Colon (tissue), 2 donors: ENCODE data around the gene APBA1.

Experiments
- FAIRE-seq: peaks from 2 replicates; lab custom pipeline; 2012; peaks lifted over from hg19 to GRCh38; lab: Jason Lieb, UNC
- donor health status: control.
- donor health status: control.

Gene APBA1

GRCh38 chr9:69671879-69672595 lies at the start of gene APBA1:
TSS of gene APBA1 (minus strand) at chr9:69672371.
- FAIRE-seq = no peak

- FAIRE-seq = no peak
These were observed 47.8 kb upstream of the APBA1 start for GRCh38 chr9:69719983-69720382.

GRCh38 chr9:69719367-69719766 lies 47.2 kb upstream of the APBA1 start:
- no peak for FAIRE-seq

- FAIRE-seq = no peak
These were observed 46.0 kb upstream of the APBA1 start for GRCh38 chr9:69718218-69718617.

GRCh38 chr9:69715825-69716224 lies 43.7 kb upstream of the APBA1 start:
- no peak for FAIRE-seq

- FAIRE-seq = no peak
These were observed 42.9 kb upstream of the APBA1 start for GRCh38 chr9:69715096-69715495.

GRCh38 chr9:69697475-69697874 lies 25.3 kb upstream of the APBA1 start:
- no peak for FAIRE-seq

- FAIRE-seq = no peak
These were observed 24.6 kb upstream of the APBA1 start for GRCh38 chr9:69696802-69697201.

GRCh38 chr9:69689991-69690538 lies 17.9 kb upstream of the APBA1 start:
- FAIRE-seq = no peak

- no peak for FAIRE-seq
These were observed 11.8 kb upstream of the APBA1 start for GRCh38 chr9:69683927-69684326.

GRCh38 chr9:69678843-69679538 lies 6.8 kb upstream of the APBA1 start:
- no peak for FAIRE-seq

- FAIRE-seq = no peak
These were observed 5.8 kb upstream of the APBA1 start for GRCh38 chr9:69677931-69678330.

GRCh38 chr9:69675563-69675962 lies 3.4 kb upstream of the APBA1 start:
- no peak for FAIRE-seq

GRCh38 chr9:69674716-69675438 lies 2.7 kb upstream of the APBA1 start:
- no peak for FAIRE-seq

- no peak for FAIRE-seq
These were observed 2.0 kb upstream of the APBA1 start for GRCh38 chr9:69674112-69674685.

GRCh38 chr9:69673311-69673640 lies 1.1 kb upstream of the APBA1 start:
- FAIRE-seq = no peak

- FAIRE-seq = no peak
These were observed 582 bp upstream of the APBA1 start for GRCh38 chr9:69672596-69673310.

GRCh38 chr9:69671311-69671878 lies 776 bp downstream of the APBA1 start:
- FAIRE-seq = no peak

GRCh38 chr9:69667306-69667705 lies 4.9 kb downstream of the APBA1 start:
- FAIRE-seq = no peak

GRCh38 chr9:69660304-69660703 lies 11.9 kb downstream of the APBA1 start:
- no peak for FAIRE-seq

- FAIRE-seq = no peak
These were observed 13.0 kb downstream of the APBA1 start for GRCh38 chr9:69658987-69659675.
